DMS153 treated with DMSO at 0.1 percent for 48 hours (cell line): ENCODE measurements around the gene LYL1.
"Not testable (repeated sequence)": the region's sequence is repeated elsewhere in the genome, so short reads cannot be mapped to it uniquely, and the experiment has no call there.

Source experiments
- DNase-seq: peaks from one replicate; lab custom pipeline; 2025; ENCODE audit not compliant: unreplicated experiment; lab: John Stamatoyannopoulos, UW

The LYL1 gene

DNA sequence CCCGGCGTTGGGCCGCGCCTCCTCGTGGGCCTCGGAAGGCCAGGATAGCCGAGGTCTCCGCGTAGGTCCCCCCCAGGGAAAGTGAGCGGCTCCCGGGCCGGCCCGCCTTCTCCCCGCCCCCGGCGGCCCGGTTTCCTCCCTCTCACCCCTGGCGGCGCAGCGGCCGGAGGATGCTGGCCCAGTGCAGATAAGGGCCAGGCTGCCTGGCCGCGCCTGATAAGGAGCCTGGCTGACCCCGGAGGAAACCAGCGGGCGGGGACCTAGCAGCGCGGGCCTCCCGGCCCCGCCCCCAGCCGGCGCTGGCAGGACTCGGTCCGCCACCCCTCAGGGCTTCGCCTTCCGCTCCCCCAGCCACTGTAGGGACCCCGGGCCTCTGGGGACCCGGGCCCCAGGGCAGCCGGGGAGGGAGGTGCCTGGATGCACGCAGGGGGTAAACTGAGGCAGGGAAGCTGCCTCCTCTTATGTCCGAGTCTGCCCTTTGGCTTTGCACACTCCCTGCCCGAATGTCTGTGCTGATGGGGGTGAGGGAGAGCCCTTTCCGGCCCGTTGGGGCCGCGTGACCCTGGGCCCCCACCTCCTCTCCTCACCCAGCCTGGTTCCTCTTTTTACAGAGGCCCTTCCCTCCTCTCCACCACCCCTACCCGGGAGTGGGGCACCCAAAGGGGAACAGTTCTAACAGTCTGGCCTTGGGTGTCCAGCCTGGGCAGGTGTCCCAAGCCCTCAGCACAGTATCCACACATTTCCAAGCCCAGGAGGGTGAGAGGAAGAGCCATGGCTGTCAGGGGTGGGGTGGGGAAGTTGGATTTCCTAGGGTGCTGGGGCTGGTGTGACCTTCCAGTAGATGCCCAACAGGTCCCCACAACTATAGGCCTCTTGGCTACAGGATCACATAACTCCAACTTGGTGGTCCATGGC lies at the start of gene LYL1:
Gene LYL1, minus strand, starts transcription at position 193 of the 915 bp plus-strand sequence. CDS start 1,687 bp downstream, outside the sequence.
- DNase-seq = no peak

GRCh38 chr19:13151605-13152355 lies 49.1 kb upstream of the LYL1 start:
- peak; percentile 93 for DNase-seq

- DNase-seq = no peak
Measured at GRCh38 chr19:13150931-13151604, 48.4 kb upstream of the LYL1 start.

- DNase-seq = peak; percentile 89
Measured at GRCh38 chr19:13150187-13150930, 47.7 kb upstream of the LYL1 start, which contains the start of the genes IER2 and STX10. Gene IER2, plus strand, starts transcription at chr19:13150411. Its CDS starts 2,776 bp downstream, at chr19:13153187. Gene STX10, minus strand, starts transcription at chr19:13150375. Its CDS starts 202 bp downstream, at chr19:13150173.

DNA sequence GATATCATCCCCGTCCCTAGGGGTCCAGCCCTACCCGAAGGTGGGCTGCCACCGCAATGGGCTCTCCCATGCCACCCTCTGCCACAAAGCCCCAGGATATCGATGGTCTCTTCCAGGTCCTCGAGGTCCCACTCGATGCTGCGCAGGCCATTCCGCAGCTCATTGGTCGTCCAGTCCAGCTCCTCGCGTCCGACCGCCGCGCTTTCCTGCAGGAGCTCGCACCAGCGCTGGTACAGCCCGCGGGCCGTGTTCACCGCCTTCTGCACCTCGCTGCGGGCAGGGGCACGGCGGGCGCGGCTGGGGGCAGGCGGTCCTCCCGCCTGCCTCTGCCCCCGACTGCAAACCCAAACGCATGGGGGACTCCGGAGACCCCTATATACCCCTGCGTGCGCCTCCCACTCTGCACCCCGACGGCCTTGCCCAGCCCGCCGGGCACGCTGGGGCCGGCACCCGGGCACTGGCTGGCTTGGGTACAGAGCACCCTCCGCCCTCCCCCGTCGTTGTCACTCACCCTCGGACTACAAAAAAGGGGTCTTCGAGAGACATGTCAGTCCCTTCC lies 47.0 kb upstream of the LYL1 start:
- peak; percentile 8 for DNase-seq

DNA sequence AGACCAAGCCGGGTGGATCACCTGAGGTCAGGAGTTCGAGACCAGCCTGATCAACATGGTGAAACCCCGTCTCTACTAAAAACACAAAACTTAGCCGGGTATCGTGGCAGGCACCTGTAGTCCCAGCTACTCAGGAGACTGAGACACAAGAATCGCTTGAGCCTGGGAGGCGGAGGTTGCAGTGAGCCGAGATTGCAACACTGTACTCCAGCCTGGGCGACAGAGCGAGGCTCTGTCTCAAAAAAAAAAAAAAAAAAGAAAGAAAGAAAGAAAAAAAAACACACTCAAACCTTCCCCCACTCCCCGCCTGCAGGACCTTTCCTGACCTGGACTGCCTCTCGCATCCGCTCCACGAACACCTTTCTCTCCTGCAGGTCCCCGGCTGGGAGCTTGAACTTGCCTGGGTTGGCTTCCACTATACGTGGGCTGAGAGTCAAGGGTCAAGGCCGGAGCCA lies 46.5 kb upstream of the LYL1 start:
- DNase-seq = not testable (repeated sequence)

DNA sequence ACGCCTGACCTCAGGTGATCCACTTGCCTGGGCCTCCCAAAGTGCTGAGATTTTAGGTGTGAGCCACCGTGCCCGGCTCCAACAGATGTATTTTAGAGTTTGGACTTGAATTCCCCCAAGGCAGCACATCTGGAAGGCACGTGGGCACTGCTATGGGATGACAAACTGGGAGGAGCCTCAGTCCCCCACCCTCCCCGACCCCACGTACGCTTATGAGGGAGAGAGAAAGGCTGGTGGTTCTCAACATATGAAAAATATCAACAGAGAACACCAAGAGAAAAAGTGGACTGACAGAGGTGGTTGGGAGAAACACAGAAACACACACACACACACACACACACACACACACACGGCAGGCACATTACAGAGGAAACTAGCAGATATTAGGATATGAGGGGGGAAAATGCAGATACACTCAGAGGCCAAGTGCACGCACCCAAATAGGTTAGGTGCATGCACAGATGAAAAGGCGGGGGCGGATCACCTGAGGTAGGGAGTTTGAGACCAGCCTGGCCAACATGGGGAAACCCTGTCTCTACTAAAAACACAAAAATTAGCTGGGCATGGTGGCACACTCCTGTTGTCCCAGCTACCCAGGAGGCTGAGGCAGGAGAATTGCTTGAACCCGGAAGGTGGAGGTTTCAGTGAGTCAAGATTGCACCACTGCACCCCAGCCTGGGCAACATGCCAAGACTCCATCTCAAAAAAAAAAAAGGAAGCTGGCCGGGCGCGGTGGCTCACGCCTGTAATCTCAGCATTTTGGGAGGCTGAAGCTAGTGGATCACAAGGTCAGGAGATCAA lies 44.3 kb upstream of the LYL1 start:
- DNase-seq = no peak

- DNase-seq = no peak
Measured at GRCh38 chr19:13139633-13140311, 37.1 kb upstream of the LYL1 start.

DNA sequence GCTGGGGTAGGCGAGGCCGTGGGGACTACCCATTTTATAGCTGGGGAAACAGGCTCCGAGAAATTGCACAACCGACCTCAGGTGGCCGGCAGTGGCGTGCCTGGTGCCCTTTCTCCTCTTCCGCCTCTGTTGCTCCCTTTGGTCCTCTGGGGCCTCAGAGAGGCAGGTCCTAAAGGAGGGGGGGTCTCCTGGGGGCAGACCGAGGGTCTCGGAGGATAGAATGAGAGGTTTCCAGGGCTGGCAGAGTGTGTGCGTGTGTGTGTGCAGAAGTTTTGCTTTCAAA lies 36.2 kb upstream of the LYL1 start:
- no peak for DNase-seq

DNA sequence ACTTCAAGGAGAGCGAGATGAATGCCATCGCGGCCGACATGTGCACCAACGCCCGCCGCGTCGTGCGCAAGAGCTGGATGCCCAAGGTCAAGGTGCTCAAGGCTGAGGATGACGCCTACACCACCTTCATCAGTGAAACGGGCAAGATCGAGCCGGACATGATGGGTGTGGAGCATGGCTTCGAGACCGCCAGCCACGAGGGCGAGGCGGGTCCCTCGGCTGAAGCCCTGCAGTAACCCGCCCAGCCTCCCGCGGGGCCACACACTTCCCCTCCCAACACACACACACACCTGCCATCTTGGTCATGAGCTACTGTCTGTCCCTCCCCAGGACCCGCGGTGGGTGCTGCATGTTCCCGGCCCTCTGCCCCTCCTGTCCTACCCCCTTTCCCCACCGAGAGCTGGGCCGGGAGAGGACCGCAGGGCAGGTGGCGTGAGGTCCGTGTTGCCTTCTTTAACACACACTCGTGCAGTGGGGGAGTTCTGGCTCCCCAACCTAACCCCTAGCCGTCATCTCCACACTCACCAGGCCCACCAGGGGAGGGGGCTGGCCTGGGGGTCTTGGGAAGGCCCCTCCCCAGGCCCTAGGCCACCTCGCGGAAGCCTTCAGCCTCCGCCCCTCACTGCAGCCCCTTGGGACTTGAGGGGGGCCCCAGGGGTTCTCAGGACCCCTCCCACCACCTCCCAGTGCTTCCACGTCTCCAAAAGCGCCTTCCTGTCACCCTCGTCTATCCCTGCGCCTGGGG lies 35.7 kb upstream of the LYL1 start:
- DNase-seq = no peak

GRCh38 chr19:13137290-13137794 lies 34.7 kb upstream of the LYL1 start:
- no peak for DNase-seq

DNA sequence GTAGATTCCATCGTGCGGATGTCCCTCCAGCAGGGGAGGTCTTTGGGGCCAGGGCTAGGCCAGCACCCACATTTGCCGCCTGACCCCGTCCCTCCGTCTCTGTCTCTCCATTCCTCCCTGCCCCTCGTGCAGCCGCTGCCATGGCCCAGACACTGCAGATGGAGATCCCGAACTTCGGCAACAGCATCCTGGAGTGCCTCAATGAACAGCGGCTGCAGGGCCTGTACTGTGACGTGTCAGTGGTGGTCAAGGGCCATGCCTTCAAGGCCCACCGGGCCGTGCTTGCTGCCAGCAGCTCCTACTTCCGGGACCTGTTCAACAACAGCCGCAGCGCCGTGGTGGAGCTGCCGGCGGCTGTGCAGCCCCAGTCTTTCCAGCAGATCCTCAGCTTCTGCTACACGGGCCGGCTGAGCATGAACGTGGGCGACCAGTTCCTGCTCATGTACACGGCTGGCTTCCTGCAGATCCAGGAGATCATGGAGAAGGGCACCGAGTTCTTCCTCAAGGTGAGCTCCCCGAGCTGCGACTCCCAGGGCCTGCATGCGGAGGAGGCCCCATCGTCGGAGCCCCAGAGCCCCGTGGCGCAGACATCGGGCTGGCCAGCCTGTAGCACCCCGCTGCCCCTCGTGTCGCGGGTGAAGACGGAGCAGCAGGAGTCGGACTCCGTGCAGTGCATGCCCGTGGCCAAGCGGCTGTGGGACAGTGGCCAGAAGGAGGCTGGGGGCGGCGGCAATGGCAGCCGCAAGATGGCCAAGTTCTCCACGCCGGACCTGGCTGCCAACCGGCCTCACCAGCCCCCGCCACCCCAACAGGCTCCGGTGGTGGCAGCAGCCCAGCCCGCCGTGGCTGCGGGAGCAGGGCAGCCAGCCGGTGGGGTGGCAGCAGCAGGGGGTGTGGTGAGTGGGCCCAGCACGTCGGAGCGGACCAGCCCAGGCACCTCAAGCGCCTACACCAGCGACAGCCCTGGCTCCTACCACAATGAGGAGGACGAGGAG lies 32.7 kb upstream of the LYL1 start:
- no peak for DNase-seq

GRCh38 chr19:13134626-13135025 lies 32.0 kb upstream of the LYL1 start:
- DNase-seq = no peak

- no peak for DNase-seq
Measured at GRCh38 chr19:13133241-13133870, 30.7 kb upstream of the LYL1 start.

GRCh38 chr19:13132471-13133180 lies 30.0 kb upstream of the LYL1 start:
- no peak for DNase-seq
